Astrocyte of the spinal cord (primary cell): Measurements from ENCODE around the gene MMP28.

Experiments used
- DNase-seq: peaks from one replicate; pipeline ENCODE4 v3.0.0; 2011; ENCODE audit warnings: low read depth, low spot score
- H3K4me3 ChIP-seq: 2 replicates; pipeline ENCODE4 v1.5.1; 2011; ENCODE audit warnings: low read depth, mild to moderate bottlenecking, low read length, moderate library complexity
- CTCF ChIP-seq: IDR thresholded peaks from 2 replicates; pipeline ENCODE4 v1.5.1; 2012; ENCODE audit warnings: low read depth, mild to moderate bottlenecking, low read length, inconsistent platforms
- in situ Hi-C: cut with HindIII; loops from 2 replicates; pipeline ENCODE4 v1.10.0; 2017; ENCODE audit warnings: low sequenced_read_pairs

The MMP28 gene

GRCh38 chr17:35780950-35781349 is 14.5 kb downstream of the MMP28 start:
- DNase-seq = no peak
- no peak for TF ChIP-seq CTCF
- in situ Hi-C loops = no loop called here
- no peak overlapping the region for H3K4me3 ChIP-seq

GRCh38 chr17:35778641-35779196 is 16.7 kb downstream of the MMP28 start:
- H3K4me3 ChIP-seq = no peak overlapping the region
- DNase-seq = no peak
- in situ Hi-C loops = no loop called here
- no peak for TF ChIP-seq CTCF

- no peak for TF ChIP-seq CTCF
- no peak overlapping the region for H3K4me3 ChIP-seq
- DNase-seq = no peak
- in situ Hi-C loops = no loop called here
Observed at GRCh38 chr17:35775583-35775982, 19.9 kb downstream of the MMP28 start.

GRCh38 chr17:35775039-35775438 is 20.4 kb downstream of the MMP28 start:
- H3K4me3 ChIP-seq = no peak overlapping the region
- DNase-seq = no peak
- in situ Hi-C loops = no loop called here
- no peak for TF ChIP-seq CTCF

GRCh38 chr17:35774499-35774898 is 20.9 kb downstream of the MMP28 start:
- no peak for TF ChIP-seq CTCF
- no peak overlapping the region for H3K4me3 ChIP-seq
- DNase-seq = peak; percentile 68
- in situ Hi-C loops = no loop called here

GRCh38 chr17:35773679-35774425 is 21.6 kb downstream of the MMP28 start:
- TF ChIP-seq CTCF = no peak
- H3K4me3 ChIP-seq = no peak overlapping the region
- in situ Hi-C loops = no loop called here
- DNase-seq = no peak
